HEK293T (cell line): ENCODE data around the gene PRR19.

ENCODE experiments used
- ARNT ChIP-seq: fragments of 450-650 bp; IDR thresholded peaks from 2 replicates; pipeline ENCODE4 v1.6.1; 2017; ENCODE audit warnings: mild to moderate bottlenecking
- BHLHE40 ChIP-seq: fragments of 450-650 bp; IDR thresholded peaks from 2 replicates; pipeline ENCODE4 v1.6.1; 2016; ENCODE audit warnings: mild to moderate bottlenecking, moderate library complexity, borderline replicate concordance
- CTBP1 ChIP-seq: fragments of 450-650 bp; IDR thresholded peaks from 2 replicates; pipeline ENCODE4 v1.6.1; 2016; ENCODE audit warnings: borderline replicate concordance
- ELF4 ChIP-seq: fragments of 450-650 bp; IDR thresholded peaks from 2 replicates; pipeline ENCODE4 v1.6.1; 2017; ENCODE audit warnings: antibody characterized with exemption
- FOXA1 ChIP-seq: fragments of 450-650 bp; IDR thresholded peaks from 2 replicates; pipeline ENCODE4 v1.6.1; 2016; ENCODE audit warnings: mild to moderate bottlenecking
- FOXK2 ChIP-seq: fragments of 450-650 bp; IDR thresholded peaks from 2 replicates; pipeline ENCODE4 v1.6.1; 2016; ENCODE audit warnings: mild to moderate bottlenecking
- FOXM1 ChIP-seq: fragments of 450-650 bp; IDR thresholded peaks from 2 replicates; pipeline ENCODE4 v1.6.1; 2017; ENCODE audit warnings: mild to moderate bottlenecking, borderline replicate concordance
- HDGF ChIP-seq: fragments of 450-650 bp; IDR thresholded peaks from 2 replicates; pipeline ENCODE4 v1.6.1; 2017; ENCODE audit warnings: antibody characterized with exemption, borderline replicate concordance
- LEF1 ChIP-seq: fragments of 450-650 bp; IDR thresholded peaks from 2 replicates; pipeline ENCODE4 v1.6.1; 2017; ENCODE audit warnings: mild to moderate bottlenecking, borderline replicate concordance
- NFRKB ChIP-seq: fragments of 450-650 bp; IDR thresholded peaks from 2 replicates; pipeline ENCODE4 v1.6.1; 2016; ENCODE audit warnings: mild to moderate bottlenecking, moderate library complexity
- PKNOX1 ChIP-seq: fragments of 450-650 bp; IDR thresholded peaks from 2 replicates; pipeline ENCODE4 v1.6.1; 2016
- SP1 ChIP-seq: fragments of 450-650 bp; IDR thresholded peaks from 2 replicates; pipeline ENCODE4 v1.6.1; 2017
- SUZ12 ChIP-seq: fragments of 450-650 bp; IDR thresholded peaks from 2 replicates; pipeline ENCODE4 v1.6.1; 2016; ENCODE audit warnings: mild to moderate bottlenecking

GRCh38 chr19:42345191-42345812, 43.4 kb downstream of the PRR19 start:
- TF ChIP-seq FOXM1, result no peak
- TF ChIP-seq FOXA1, result no peak
- no peak for TF ChIP-seq HDGF
- no peak for TF ChIP-seq FOXK2
- no peak for TF ChIP-seq ELF4
- TF ChIP-seq CTBP1, result no peak
- TF ChIP-seq SUZ12, result no peak
- no peak for TF ChIP-seq NFRKB
- TF ChIP-seq SP1, result no peak
- no peak for TF ChIP-seq ARNT
- TF ChIP-seq LEF1, result no peak
- no peak for TF ChIP-seq BHLHE40
- no peak for TF ChIP-seq PKNOX1
